GM19239 (cell line): ENCODE measurements around the gene SERPINA5.

Experiments used
- DNase-seq: peaks from one replicate; pipeline ENCODE4 v3.0.0; 2011; ENCODE audit warnings: low spot score; ENCODE audit not compliant: insufficient read length
- FAIRE-seq: peaks from 2 replicates; lab custom pipeline; 2011; peaks lifted over from hg19 to GRCh38; lab: Jason Lieb, UNC

SERPINA5 gene

GRCh38 chr14:94581127-94581999 is at the start of gene SERPINA5:
Gene SERPINA5, plus strand, starts transcription at chr14:94581426. Its CDS starts 5,937 bp downstream, at chr14:94587363.
- no peak for DNase-seq
- no peak for FAIRE-seq

GRCh38 chr14:94532447-94532846 is 48.8 kb upstream of the SERPINA5 start:
- no peak for DNase-seq
- FAIRE-seq = no peak

- DNase-seq = no peak
- no peak for FAIRE-seq
Observed at GRCh38 chr14:94535506-94535905, 45.7 kb upstream of the SERPINA5 start.

- FAIRE-seq (no peak), DNase-seq (no peak)
Observed at GRCh38 chr14:94536836-94537235, 44.4 kb upstream of the SERPINA5 start.

- FAIRE-seq (no peak), DNase-seq (no peak)
Observed at GRCh38 chr14:94538070-94538740, 43.0 kb upstream of the SERPINA5 start.

GRCh38 chr14:94539181-94539580 is 42.0 kb upstream of the SERPINA5 start:
- DNase-seq (no peak), FAIRE-seq (no peak)

GRCh38 chr14:94540031-94540794 is 41.0 kb upstream of the SERPINA5 start:
- DNase-seq = no peak
- FAIRE-seq = no peak

- DNase-seq (no peak), FAIRE-seq (no peak)
Observed at GRCh38 chr14:94541234-94541975, 39.8 kb upstream of the SERPINA5 start.

- FAIRE-seq = no peak
Observed at GRCh38 chr14:94542111-94542810, 39.0 kb upstream of the SERPINA5 start.

GRCh38 chr14:94542811-94543440 is 38.3 kb upstream of the SERPINA5 start:
- no peak for FAIRE-seq
- DNase-seq = no peak

More at GRCh38 chr14:94542111-94542810, 39.0 kb upstream of the SERPINA5 start:
- no peak for DNase-seq

- FAIRE-seq = no peak
- no peak for DNase-seq
Observed at GRCh38 chr14:94543449-94544124, 37.6 kb upstream of the SERPINA5 start.

GRCh38 chr14:94544726-94545125 is 36.5 kb upstream of the SERPINA5 start:
- FAIRE-seq = no peak
- DNase-seq = no peak

GRCh38 chr14:94545131-94545841 is 35.9 kb upstream of the SERPINA5 start:
- DNase-seq (no peak), FAIRE-seq (no peak)

- no peak for FAIRE-seq
- no peak for DNase-seq
Observed at GRCh38 chr14:94547151-94547680, 34.0 kb upstream of the SERPINA5 start.

GRCh38 chr14:94547726-94548125 is 33.5 kb upstream of the SERPINA5 start:
- DNase-seq (no peak), FAIRE-seq (no peak)

- FAIRE-seq = no peak
Observed at GRCh38 chr14:94548131-94548998, 32.9 kb upstream of the SERPINA5 start.

More at GRCh38 chr14:94548131-94548998, 32.9 kb upstream of the SERPINA5 start:
- no peak for DNase-seq
